ENCODE results near the gene TMCO4.

The TMCO4 gene

GRCh38 chr1:19689085-19689757 lies 110.5 kb downstream of the TMCO4 start:
- Histone ChIP-seq H3K79me2 (ENCODE audit: insufficient read depth, low read depth) (no peaks in the 10 kb centered on the region), H3K27ac (peak overlapping the region; percentile 28; the same call in 1 of the 2 replicates), H3K9ac (no peak overlapping the region), H3K4me2 (no peak overlapping the region), H3K36me3 (ENCODE audit: insufficient read depth) (no peaks in the 10 kb centered on the region), H3K4me3 (IDR thresholded peaks at IDR 0.05; ENCODE audit: insufficient read depth, low read depth, low read length) (no peak overlapping the region), H3K27me3 (ENCODE audit: insufficient read depth, low read depth) (no peaks in the 10 kb centered on the region), H4K20me1 (ENCODE audit: insufficient read depth) (no peaks in the 10 kb centered on the region), H3K4me1 (ENCODE audit: low read depth, poor library complexity, severe bottlenecking) (peaks cover 20% of the 10 kb centered on the region), H2AFZ (ENCODE audit: low read depth) (no peak overlapping the region)
- no peak for TF ChIP-seq CTCF (conservative IDR thresholded peaks at IDR 0.05; ENCODE audit: low read depth, low read length)

GRCh38 chr1:19688041-19688842 lies 111.5 kb downstream of the TMCO4 start:
- Histone ChIP-seq H3K4me1 (ENCODE audit: low read depth, poor library complexity, severe bottlenecking) (peaks cover 20% of the 10 kb centered on the region), H3K36me3 (ENCODE audit: insufficient read depth) (no peaks in the 10 kb centered on the region), H3K4me3 (IDR thresholded peaks at IDR 0.05; ENCODE audit: insufficient read depth, low read depth, low read length) (no peak overlapping the region), H3K27ac (no peak overlapping the region), H3K9ac (no peak overlapping the region), H2AFZ (ENCODE audit: low read depth) (no peak overlapping the region), H3K4me2 (no peak overlapping the region), H4K20me1 (ENCODE audit: insufficient read depth) (no peaks in the 10 kb centered on the region), H3K27me3 (ENCODE audit: insufficient read depth, low read depth) (no peaks in the 10 kb centered on the region), H3K79me2 (ENCODE audit: insufficient read depth, low read depth) (no peaks in the 10 kb centered on the region)
- no peak for TF ChIP-seq CTCF (conservative IDR thresholded peaks at IDR 0.05; ENCODE audit: low read depth, low read length)

DNA sequence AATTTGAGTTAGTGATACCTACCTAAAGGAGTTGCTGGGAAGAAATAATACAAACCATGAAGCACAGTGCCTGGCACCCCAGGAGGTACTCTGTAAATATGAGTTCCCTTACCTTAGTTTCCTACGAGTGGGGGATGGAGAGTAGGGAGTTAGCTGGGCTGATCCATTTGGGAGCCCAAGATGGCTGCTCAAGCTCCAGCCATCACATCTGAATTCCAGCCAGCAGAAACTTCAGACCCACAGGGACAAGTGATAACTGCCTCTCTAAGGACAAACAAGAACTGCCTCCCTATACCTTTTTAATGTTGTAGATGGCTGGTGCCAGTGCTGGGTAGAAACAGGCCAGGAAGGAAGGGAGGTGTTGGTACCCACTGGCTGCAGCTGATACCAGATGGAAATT lies 112.3 kb downstream of the TMCO4 start:
- H3K36me3 ChIP-seq (ENCODE audit: insufficient read depth): no peaks in the 10 kb centered on the region
- H3K79me2 ChIP-seq (ENCODE audit: insufficient read depth, low read depth): no peaks in the 10 kb centered on the region

GRCh38 chr1:19685994-19686393 lies 113.7 kb downstream of the TMCO4 start:
- no peak for TF ChIP-seq CTCF (conservative IDR thresholded peaks at IDR 0.05; ENCODE audit: low read depth, low read length)
- no peaks in the 10 kb centered on the region for H3K79me2 ChIP-seq (ENCODE audit: insufficient read depth, low read depth)
- H3K27me3 ChIP-seq (ENCODE audit: insufficient read depth, low read depth): no peaks in the 10 kb centered on the region
- H3K9ac ChIP-seq: no peak overlapping the region
- no peak overlapping the region for H3K4me2 ChIP-seq
- H3K4me1 ChIP-seq (ENCODE audit: low read depth, poor library complexity, severe bottlenecking): peaks cover 18% of the 10 kb centered on the region
- H2AFZ ChIP-seq (ENCODE audit: low read depth): no peak overlapping the region
- no peak overlapping the region for H3K27ac ChIP-seq
- no peak overlapping the region for H3K4me3 ChIP-seq (IDR thresholded peaks at IDR 0.05; ENCODE audit: insufficient read depth, low read depth, low read length)
- H4K20me1 ChIP-seq (ENCODE audit: insufficient read depth): no peaks in the 10 kb centered on the region
- no peaks in the 10 kb centered on the region for H3K36me3 ChIP-seq (ENCODE audit: insufficient read depth)

More for the DNA sequence above, 112.3 kb downstream of the TMCO4 start:
- peaks cover 20% of the 10 kb centered on the region for H3K4me1 ChIP-seq (ENCODE audit: low read depth, poor library complexity, severe bottlenecking)
- no peak overlapping the region for H2AFZ ChIP-seq (ENCODE audit: low read depth)
- no peak for TF ChIP-seq CTCF (conservative IDR thresholded peaks at IDR 0.05; ENCODE audit: low read depth, low read length)
- H3K4me2 ChIP-seq: no peak overlapping the region
- no peaks in the 10 kb centered on the region for H3K27me3 ChIP-seq (ENCODE audit: insufficient read depth, low read depth)
- no peak overlapping the region for H3K4me3 ChIP-seq (IDR thresholded peaks at IDR 0.05; ENCODE audit: insufficient read depth, low read depth, low read length)
- H3K9ac ChIP-seq: no peak overlapping the region
- no peaks in the 10 kb centered on the region for H4K20me1 ChIP-seq (ENCODE audit: insufficient read depth)
- H3K27ac ChIP-seq: no peak overlapping the region
